T-helper 2 cell treated with Interferon-gamma antibody and Interleukin-4, amounts not matched to agents 5 μg/mL and 100 μg/mL, for 36 hours (primary cell): Measurements from ENCODE around the gene CEP170.

ENCODE experiments used
- DNase-seq: peaks from one replicate; pipeline ENCODE4 v3.0.0; 2021; ENCODE audit warnings: low spot score
- H3K27ac Mint-ChIP-seq: one replicate; pipeline ENCODE4 v1.8.0; 2021; ENCODE audit warnings: mild to moderate bottlenecking, mixed read lengths
- H3K27me3 Mint-ChIP-seq: one replicate; pipeline ENCODE4 v1.8.0; 2021; ENCODE audit warnings: low read depth, mixed read lengths
- H3K36me3 Mint-ChIP-seq: one replicate; pipeline ENCODE4 v1.8.0; 2021; ENCODE audit warnings: low read depth, mixed read lengths
- H3K4me1 Mint-ChIP-seq: one replicate; pipeline ENCODE4 v1.8.0; 2021; ENCODE audit warnings: low read depth, mixed read lengths
- H3K4me3 Mint-ChIP-seq: one replicate; pipeline ENCODE4 v1.8.0; 2022; ENCODE audit warnings: mild to moderate bottlenecking, moderate library complexity, mixed read lengths
- H3K9me3 Mint-ChIP-seq: one replicate; pipeline ENCODE4 v1.8.0; 2021; ENCODE audit warnings: mixed read lengths

The CEP170 gene

GRCh38 chr1:243254927-243255790, at the start of gene CEP170:
Gene CEP170, minus strand, starts transcription at chr1:243255281. Its CDS starts 30,001 bp downstream, at chr1:243225280.
- H3K36me3 Mint-ChIP-seq: peaks cover 8% of the 10 kb centered on the region
- H3K4me3 Mint-ChIP-seq: peak within 1 kb of the TSS; percentile 99
- no peaks in the 10 kb centered on the region for H3K27me3 Mint-ChIP-seq
- DNase-seq: peak; percentile 91
- H3K4me1 Mint-ChIP-seq: peaks cover 32% of the 10 kb centered on the region
- no peaks in the 10 kb centered on the region for H3K9me3 Mint-ChIP-seq
- peak within 1 kb of the TSS; percentile 100 for H3K27ac Mint-ChIP-seq

- Mint-ChIP-seq H3K4me1 (no peaks in the 10 kb centered on the region), H3K27me3 (no peaks in the 10 kb centered on the region), H3K4me3 (no peak overlapping the region), H3K36me3 (peaks cover 32% of the 10 kb centered on the region), H3K27ac (no peak overlapping the region), H3K9me3 (peaks cover 9% of the 10 kb centered on the region)
- DNase-seq: no peak
Measured at GRCh38 chr1:243301059-243301458, 46.0 kb upstream of the CEP170 start.

GRCh38 chr1:243299069-243299468, 44.0 kb upstream of the CEP170 start:
- Mint-ChIP-seq H3K27me3 (no peaks in the 10 kb centered on the region), H3K36me3 (peaks cover 44% of the 10 kb centered on the region), H3K4me1 (no peaks in the 10 kb centered on the region), H3K4me3 (no peak overlapping the region), H3K27ac (no peak overlapping the region), H3K9me3 (peaks cover 18% of the 10 kb centered on the region)
- DNase-seq: no peak

- H3K36me3 Mint-ChIP-seq: peaks cover 60% of the 10 kb centered on the region
- peaks cover 1% of the 10 kb centered on the region for H3K4me1 Mint-ChIP-seq
- H3K27ac Mint-ChIP-seq: no peak overlapping the region
- no peak for DNase-seq
- H3K9me3 Mint-ChIP-seq: peaks cover 34% of the 10 kb centered on the region
- H3K4me3 Mint-ChIP-seq: no peak overlapping the region
- H3K27me3 Mint-ChIP-seq: no peaks in the 10 kb centered on the region
Measured at GRCh38 chr1:243294723-243295121, 39.6 kb upstream of the CEP170 start.

- Mint-ChIP-seq H3K9me3 (peaks cover 34% of the 10 kb centered on the region), H3K27me3 (no peaks in the 10 kb centered on the region), H3K36me3 (peaks cover 63% of the 10 kb centered on the region), H3K27ac (no peak overlapping the region), H3K4me1 (peaks cover 1% of the 10 kb centered on the region), H3K4me3 (no peak overlapping the region)
- no peak for DNase-seq
Measured at GRCh38 chr1:243293941-243294722, 39.1 kb upstream of the CEP170 start.

- H3K9me3 Mint-ChIP-seq: peaks cover 29% of the 10 kb centered on the region
- DNase-seq: no peak
- no peaks in the 10 kb centered on the region for H3K27me3 Mint-ChIP-seq
- peaks cover 13% of the 10 kb centered on the region for H3K4me1 Mint-ChIP-seq
- H3K4me3 Mint-ChIP-seq: no peak overlapping the region
- H3K36me3 Mint-ChIP-seq: peaks cover 69% of the 10 kb centered on the region
- H3K27ac Mint-ChIP-seq: no peak overlapping the region
Measured at GRCh38 chr1:243292117-243292516, 37.0 kb upstream of the CEP170 start.

GRCh38 chr1:243291292-243291691, 36.2 kb upstream of the CEP170 start:
- DNase-seq: no peak
- Mint-ChIP-seq H3K4me3 (no peak overlapping the region), H3K9me3 (peaks cover 24% of the 10 kb centered on the region), H3K27ac (no peak overlapping the region), H3K36me3 (peaks cover 65% of the 10 kb centered on the region), H3K4me1 (peaks cover 17% of the 10 kb centered on the region), H3K27me3 (no peaks in the 10 kb centered on the region)

- peak overlapping the region; percentile 25 for H3K4me3 Mint-ChIP-seq
- peaks cover 24% of the 10 kb centered on the region for H3K4me1 Mint-ChIP-seq
- peaks cover 6% of the 10 kb centered on the region for H3K9me3 Mint-ChIP-seq
- peaks cover 49% of the 10 kb centered on the region for H3K36me3 Mint-ChIP-seq
- H3K27ac Mint-ChIP-seq: peak overlapping the region; percentile 58
- H3K27me3 Mint-ChIP-seq: no peaks in the 10 kb centered on the region
- DNase-seq: no peak
Measured at GRCh38 chr1:243288062-243288461, 33.0 kb upstream of the CEP170 start.

GRCh38 chr1:243287652-243288051, 32.6 kb upstream of the CEP170 start:
- H3K4me1 Mint-ChIP-seq: peaks cover 24% of the 10 kb centered on the region
- H3K27ac Mint-ChIP-seq: peak overlapping the region; percentile 58
- peaks cover 48% of the 10 kb centered on the region for H3K36me3 Mint-ChIP-seq
- no peak for DNase-seq
- H3K27me3 Mint-ChIP-seq: no peaks in the 10 kb centered on the region
- peak overlapping the region; percentile 25 for H3K4me3 Mint-ChIP-seq
- peaks cover 2% of the 10 kb centered on the region for H3K9me3 Mint-ChIP-seq

GRCh38 chr1:243287123-243287460, 32.0 kb upstream of the CEP170 start:
- DNase-seq: no peak
- H3K36me3 Mint-ChIP-seq: peaks cover 48% of the 10 kb centered on the region
- H3K27me3 Mint-ChIP-seq: no peaks in the 10 kb centered on the region
- H3K9me3 Mint-ChIP-seq: no peaks in the 10 kb centered on the region
- H3K4me3 Mint-ChIP-seq: no peak overlapping the region
- peaks cover 24% of the 10 kb centered on the region for H3K4me1 Mint-ChIP-seq
- no peak overlapping the region for H3K27ac Mint-ChIP-seq

- Mint-ChIP-seq H3K4me1 (peaks cover 24% of the 10 kb centered on the region), H3K27ac (peak overlapping the region; percentile 56), H3K9me3 (no peaks in the 10 kb centered on the region), H3K27me3 (no peaks in the 10 kb centered on the region), H3K36me3 (peaks cover 46% of the 10 kb centered on the region), H3K4me3 (peak overlapping the region; percentile 41)
- DNase-seq: no peak
Measured at GRCh38 chr1:243286409-243287122, 31.5 kb upstream of the CEP170 start.

GRCh38 chr1:243281672-243282071, 26.6 kb upstream of the CEP170 start:
- DNase-seq: no peak
- H3K4me1 Mint-ChIP-seq: peaks cover 10% of the 10 kb centered on the region
- no peaks in the 10 kb centered on the region for H3K9me3 Mint-ChIP-seq
- no peak overlapping the region for H3K4me3 Mint-ChIP-seq
- H3K27me3 Mint-ChIP-seq: no peaks in the 10 kb centered on the region
- no peak overlapping the region for H3K27ac Mint-ChIP-seq
- peaks cover 35% of the 10 kb centered on the region for H3K36me3 Mint-ChIP-seq

GRCh38 chr1:243280571-243281129, 25.6 kb upstream of the CEP170 start:
- Mint-ChIP-seq H3K4me1 (peaks cover under 1% of the 10 kb centered on the region), H3K27ac (no peak overlapping the region), H3K9me3 (no peaks in the 10 kb centered on the region), H3K36me3 (peaks cover 38% of the 10 kb centered on the region), H3K4me3 (no peak overlapping the region), H3K27me3 (no peaks in the 10 kb centered on the region)
- DNase-seq: no peak
